GM12878 (cell line): Measurements from ENCODE around the gene SPATA12. TPM values are rescaled to one million over a fixed set of nuclear protein-coding genes. Genes with fewer than 3 reads are reported as not detected.

Experiments
- ATAC-seq: fragments of 200-7000 bp; cut with Tn5 transposase; 3 replicates; pipeline ENCODE4 v1.9.1; 2020; ENCODE audit warnings: mild to moderate bottlenecking, moderate library complexity
- BruUV-seq: library from RNA; stranded (reverse); fragments of 400-500 nt; replicated peaks from 2 replicates; lab custom pipeline; 2021; lab: Mats Ljungman, UMichigan
- CTCF ChIA-PET: fragments of 300-600 bp; sonication (Branson Sonifier 250); formaldehyde crosslinking; extraction: SDS; loops from one replicate; lab custom pipeline; 2021; ENCODE audit warnings: inconsistent platforms; lab: Yijun Ruan, JAX
- POLR2A ChIA-PET: fragments of 350-600 bp; formaldehyde crosslinking; extraction: SDS; loops from one replicate; lab custom pipeline; 2021; ENCODE audit warnings: inconsistent platforms; lab: Charles Lee
- RAD21 ChIA-PET: fragments of 300-600 bp; sonication (Branson Sonifier 250); formaldehyde crosslinking; loops from one replicate; lab custom pipeline; 2023; ENCODE audit warnings: antibody characterized with exemption; ENCODE audit not compliant: unreplicated experiment; lab: Charles Lee
- SMC1A ChIA-PET: fragments of 300-600 bp; sonication (Branson Sonifier 250); formaldehyde crosslinking; loops from one replicate; lab custom pipeline; 2023; ENCODE audit not compliant: unreplicated experiment, uncharacterized antibody; lab: Charles Lee
- DNase-seq: peaks from one replicate; pipeline ENCODE4 v3.0.0-alpha.2; 2011; ENCODE audit warnings: low read depth, low spot score
- FAIRE-seq: peaks from 3 replicates; lab custom pipeline; 2011; peaks lifted over from hg19 to GRCh38; lab: Jason Lieb, UNC
- H2AFZ ChIP-seq: 2 replicates; pipeline ENCODE4 v1.6.0; 2011; ENCODE audit warnings: low read depth, low read length, control low read depth; ENCODE audit not compliant: control insufficient read depth
- H3K27ac ChIP-seq: 2 replicates; pipeline ENCODE4 v1.5.1; 2011; ENCODE audit warnings: control low read depth; ENCODE audit not compliant: control insufficient read depth, insufficient read depth
- H3K27me3 ChIP-seq, 2 experiments: replicated peaks in 1 of 2; 2 replicates each; pipeline versions ENCODE4 v1.6.0 to v1.6.1; 2011; ENCODE audit warnings: low read length in 1 of 2; ENCODE audit not compliant: control insufficient read depth in 2 of 2, insufficient read depth in 2 of 2
- H3K36me3 ChIP-seq, 2 experiments: 2 replicates each; pipeline ENCODE4 v1.5.1; 2011; ENCODE audit warnings: low read length in 1 of 2; ENCODE audit not compliant: control insufficient read depth in 2 of 2, insufficient read depth in 2 of 2
- H3K4me1 ChIP-seq: 2 replicates; pipeline ENCODE4 v1.6.1; 2011; ENCODE audit warnings: mild to moderate bottlenecking, low read length, moderate library complexity, mixed read lengths; ENCODE audit not compliant: control insufficient read depth, insufficient read depth
- H3K4me2 ChIP-seq: 2 replicates; pipeline ENCODE4 v1.6.0; 2011; ENCODE audit warnings: control low read depth; ENCODE audit not compliant: control insufficient read depth, insufficient read depth
- H3K4me3 ChIP-seq: fragments of 200-600 bp; sonication (generic); 2 replicates; pipeline ENCODE4 v1.5.1; 2016
- H3K79me2 ChIP-seq: 2 replicates; pipeline ENCODE4 v1.6.0; 2011; ENCODE audit warnings: low read length; ENCODE audit not compliant: control insufficient read depth, insufficient read depth
- H3K9ac ChIP-seq: 2 replicates; pipeline ENCODE4 v1.8.0; 2011; ENCODE audit warnings: low read length, control low read depth, mixed read lengths; ENCODE audit not compliant: control insufficient read depth, insufficient read depth
- H3K9me3 ChIP-seq: replicated peaks from 3 replicates; pipeline ENCODE4 v1.5.1; 2011; ENCODE audit warnings: mild to moderate bottlenecking, low read length; ENCODE audit not compliant: control insufficient read depth, insufficient read depth
- H4K20me1 ChIP-seq: 2 replicates; pipeline ENCODE4 v1.6.0; 2011; ENCODE audit not compliant: control insufficient read depth, insufficient read depth
- ESRRA ChIP-seq: IDR thresholded peaks from 2 replicates; pipeline ENCODE4 v1.6.1; 2012; ENCODE audit warnings: mild to moderate bottlenecking, low read length, improper control_type of control experiment
- FOXK2 ChIP-seq: fragments of 450-650 bp; IDR thresholded peaks from 2 replicates; pipeline ENCODE4 v1.6.1; 2017; ENCODE audit warnings: mild to moderate bottlenecking, moderate library complexity
- JUND ChIP-seq: IDR thresholded peaks from 2 replicates; pipeline ENCODE4 v1.6.1; 2012; ENCODE audit warnings: low read depth, mild to moderate bottlenecking, low read length, improper control_type of control experiment, moderate library complexity
- NFXL1 ChIP-seq: fragments of 450-650 bp; IDR thresholded peaks from 2 replicates; pipeline ENCODE4 v1.6.1; 2017; ENCODE audit warnings: antibody characterized with exemption, mild to moderate bottlenecking, borderline replicate concordance
- NR2C1 ChIP-seq: fragments of 450-650 bp; IDR thresholded peaks from 2 replicates; pipeline ENCODE4 v1.6.1; 2017; ENCODE audit warnings: antibody characterized with exemption, mild to moderate bottlenecking, moderate library complexity
- POLR2A ChIP-seq: IDR thresholded peaks from 2 replicates; pipeline ENCODE4 v1.6.1; 2011; ENCODE audit warnings: low read depth, mild to moderate bottlenecking, low read length
- TBL1XR1 ChIP-seq: IDR thresholded peaks from 2 replicates; pipeline ENCODE4 v1.6.1; 2012; ENCODE audit warnings: low read depth, low read length, improper control_type of control experiment
- USF2 ChIP-seq: IDR thresholded peaks from 2 replicates; pipeline ENCODE4 v1.6.1; 2011; ENCODE audit warnings: low read depth, low read length, improper control_type of control experiment, borderline replicate concordance
- YY1 ChIP-seq: IDR thresholded peaks from 2 replicates; pipeline ENCODE4 v1.6.1; 2011; ENCODE audit warnings: low read depth, mild to moderate bottlenecking, low read length
- ZBTB33 ChIP-seq: fragments of 450-650 bp; IDR thresholded peaks from 2 replicates; pipeline ENCODE4 v1.6.1; 2017; ENCODE audit warnings: mild to moderate bottlenecking
- WGBS: methylation state at CpG from one replicate; pipeline ENCODE4 v1.1.6; 2016; ENCODE audit warnings: low lambda C conversion rate; ENCODE audit not compliant: insufficient replicate concordance, insufficient coverage; ENCODE audit errors: missing lambda C conversion rate; 5-methylcytosine and 5-hydroxymethylcytosine counted together
- in situ Hi-C: fragments of 300-500 bp; cut with MboI; formaldehyde crosslinking; loops from 9 replicates; pipeline ENCODE4 v1.14.3; 2018; ENCODE audit warnings: mixed read lengths
- intact Hi-C: fragments of 100-400 bp; cut with micrococcal nuclease; formaldehyde crosslinking; loops from one replicate; pipeline ENCODE4 v1.14.2; 2022; ENCODE audit not compliant: unreplicated experiment
- polyA plus RNA-seq, 11 experiments: library from polyadenylated mRNA; depleted of rRNA in 4 of 11; unstranded in 6 of 11; stranded (reverse) in 5 of 11; fragments of >200 nt; fragmentation: Nextera tagmentation in 4 of 11; fragmentation: Illumina TruSeq in 1 of 11; extraction: Ambion mirVana in 4 of 11; extraction: Trizol in 1 of 11; gene quantifications; 1 replicate in 1 of 11; 2 replicates in 10 of 11; pipeline versions ENCODE4 v1.2.1 to v1.2.3, GENCODE V29; 2011 to 2016; ENCODE audit warnings: inconsistent platforms in 2 of 11, missing spikeins in 2 of 11, low read depth in 1 of 11
- total RNA-seq, 4 experiments: library from RNA; depleted of rRNA in 3 of 4; stranded (reverse); fragments of >200 nt in 3 of 4; fragmentation: Illumina TruSeq in 1 of 4; extraction: Trizol in 1 of 4; gene quantifications; 2 replicates each; pipeline versions ENCODE4 v1.2.1 to v1.2.3, GENCODE V29; 2013 to 2021

SPATA12 gene
- total and polyA plus RNA-seq, 10 of the 15 experiments (the other 5 are each of a cell fraction or from before 2014, with no cell fraction given), result 0.03 to 0.69 (median 0.37) TPM

GRCh38 chr3:57048052-57048671 lies 12.3 kb upstream of the SPATA12 start:
- H3K9me3 ChIP-seq, result no peaks in the 10 kb centered on the region
- H3K4me3 ChIP-seq, result no peak overlapping the region
- FAIRE-seq (no peak), ATAC-seq (no peak), DNase-seq (no peak)
- ChIA-PET SMC1A (interaction anchor here (1.5 to 3.1 kb wide), 2 partner anchors 8 to 15 kb away, joined by 3 to 7 read pairs; no protein-coding TSS in a partner anchor), RAD21 (no interaction called here), CTCF (interaction anchor here (0.6 to 1.4 kb wide), 3 partner anchors 45 to 352 kb away, joined by 3 to 6 read pairs (median 3); no protein-coding TSS in a partner anchor), POLR2A (interaction anchor here (0.6 to 0.9 kb wide), 3 partner anchors 12 to 229 kb away, joined by 3 read pairs; partner anchors contain the start of gene SPATA12)
- H3K27ac ChIP-seq, result no peak overlapping the region
- no peak overlapping the region for H3K4me2 ChIP-seq
- H3K4me1 ChIP-seq, result peaks cover 11% of the 10 kb centered on the region
- no peaks in the 10 kb centered on the region for H3K36me3 ChIP-seq
- no peak for TF ChIP-seq NFXL1
- no peak for TF ChIP-seq USF2
- H3K9ac ChIP-seq, result no peak overlapping the region
- no peaks in the 10 kb centered on the region for H3K79me2 ChIP-seq
- no TSS peak for BruUV-seq
- H4K20me1 ChIP-seq, result no peaks in the 10 kb centered on the region
- in situ Hi-C loops, result no loop called here
- WGBS, result 38% methylated on average over 8 of the region's 8 CpGs
- no peaks in the 10 kb centered on the region for H3K27me3 ChIP-seq
- peak overlapping the region; percentile 9; the same call in 1 of the 2 replicates for H2AFZ ChIP-seq
- intact Hi-C loops, result no loop called here

- H3K36me3 ChIP-seq, result no peaks in the 10 kb centered on the region
- H3K9ac ChIP-seq, result no peak overlapping the region
- H3K79me2 ChIP-seq, result no peaks in the 10 kb centered on the region
- no peaks in the 10 kb centered on the region for H3K9me3 ChIP-seq
- CTCF ChIA-PET, result interaction anchor here (0.8 to 1.4 kb wide), 2 partner anchors 45 to 53 kb away, joined by 3 to 6 read pairs; no protein-coding TSS in a partner anchor
- no peak overlapping the region for H3K4me3 ChIP-seq
- DNase-seq, result no peak
- peak overlapping the region; percentile 41 for H2AFZ ChIP-seq
- H3K27ac ChIP-seq, result no peak overlapping the region
- intact Hi-C loops (no loop called here), in situ Hi-C loops (no loop called here)
- POLR2A ChIA-PET, result interaction anchor here (0.6 to 0.7 kb wide), 2 partner anchors 12 to 228 kb away, joined by 3 read pairs; partner anchors contain the start of gene SPATA12
- H3K27me3 ChIP-seq, result no peaks in the 10 kb centered on the region
- RAD21 ChIA-PET, result no interaction called here
- FAIRE-seq, result no peak
- SMC1A ChIA-PET, result no interaction called here
- no TSS peak for BruUV-seq
- H4K20me1 ChIP-seq, result no peaks in the 10 kb centered on the region
- ATAC-seq, result peak; percentile 36; the same call in 2 of the 3 replicates
- no peak overlapping the region for H3K4me2 ChIP-seq
- peaks cover 11% of the 10 kb centered on the region for H3K4me1 ChIP-seq
- WGBS, result 52% methylated on average over 4 of the region's 4 CpGs
- TF ChIP-seq YY1 (no peak), NR2C1 (no peak), POLR2A (no peak), TBL1XR1 (no peak), ESRRA (no peak), FOXK2 (no peak), ZBTB33 (no peak), JUND (no peak)
These were observed 11.7 kb upstream of the SPATA12 start for GRCh38 chr3:57048728-57049127.
